ENCODE measurements around the gene CASK. TPM values are rescaled to one million over a fixed set of nuclear protein-coding genes. Genes with fewer than 3 reads are reported as not detected.
"Not testable (repeated sequence)": the region's sequence is repeated elsewhere in the genome, so short reads cannot be mapped to it uniquely, and the experiment has no call there.

Gene CASK
- total and polyA plus RNA-seq, 8 donors = 4.7 to 42.5 (median 22.9) TPM

- Histone ChIP-seq H3K27ac (no peak overlapping the region), H3K4me1 (peaks cover 0 to 4% (median 0%) of the 10 kb centered on the region in 3 donors), H3K9me3 (no peaks in the 10 kb centered on the region), H3K4me3 (no peak overlapping the region), H3K36me3 (no peaks in the 10 kb centered on the region), H3K27me3 (peaks cover 0 to 11% (median 0%) of the 10 kb centered on the region in 4 donors)
- FAIRE-seq = peak; percentile 69
- no peak for TF ChIP-seq CTCF (IDR thresholded peaks at IDR 0.05)
- ATAC-seq = no peak
- no peak for DNase-seq
- WGBS, 2 donors = 85 to 87% methylated on average over 2 of the region's 2 CpGs
- intact Hi-C loops (cut with DNase I) = no loop called here
Measured at GRCh38 chrX:41684940-41685339, 238.4 kb downstream of the CASK start.

DNA sequence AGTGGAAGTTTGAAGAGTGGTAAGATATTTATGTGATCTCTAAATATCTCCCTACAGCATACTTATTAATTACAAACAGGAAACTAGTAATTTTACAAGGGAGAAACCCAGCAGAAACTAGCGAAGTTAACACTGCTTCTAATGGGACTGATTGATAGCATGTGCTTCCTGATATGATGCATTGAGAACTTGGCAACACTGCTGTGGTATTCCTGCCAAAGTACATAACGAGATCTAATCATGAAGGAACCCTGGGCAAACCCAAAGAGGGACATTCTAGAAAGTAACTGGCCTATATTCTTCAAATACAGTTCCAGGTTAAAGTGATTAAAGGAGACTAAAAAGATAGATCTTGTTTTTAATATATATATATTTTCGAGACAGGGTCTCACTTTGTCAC is 239.2 kb downstream of the CASK start:
- TF ChIP-seq CTCF (IDR thresholded peaks at IDR 0.05) = no peak
- H3K9me3 ChIP-seq = no peaks in the 10 kb centered on the region
- H3K27ac ChIP-seq = no peak overlapping the region
- H3K27me3 ChIP-seq = peaks cover 0 to 6% (median under 1%) of the 10 kb centered on the region in 4 donors
- peak in 3 of 6 donors; percentile 25 to 48 (median 43) for DNase-seq
- WGBS, 2 donors = 14 to 15% methylated on average over 3 of the region's 3 CpGs
- ATAC-seq = peak; percentile 83 to 97 (median 92)
- no peak for FAIRE-seq
- no peak overlapping the region for H3K4me3 ChIP-seq
- H3K4me1 ChIP-seq = peaks cover 0 to 4% (median 0%) of the 10 kb centered on the region in 3 donors
- no peaks in the 10 kb centered on the region for H3K36me3 ChIP-seq
- intact Hi-C loops (cut with DNase I) = no loop called here

GRCh38 chrX:41677183-41678060 is 245.9 kb downstream of the CASK start:
- no peak for FAIRE-seq

DNA sequence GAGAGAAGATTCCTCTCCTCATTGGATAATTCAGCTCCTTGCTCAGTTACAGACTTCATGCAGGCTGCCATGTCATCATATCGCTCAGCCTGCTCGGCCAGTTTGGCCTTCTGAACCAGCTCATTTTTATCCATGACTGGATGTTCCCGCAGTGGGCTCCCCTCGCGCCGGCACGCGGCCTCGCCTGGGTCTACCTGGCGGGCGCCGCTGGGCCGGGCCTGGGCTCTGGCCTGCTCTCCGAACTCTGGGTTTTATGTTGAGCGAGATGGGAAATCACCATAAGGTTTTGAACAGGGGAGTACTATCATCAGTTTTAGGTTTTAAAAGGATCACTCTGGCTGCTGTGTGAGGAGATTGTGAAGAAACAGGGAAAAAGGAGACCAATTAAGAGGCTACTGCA is 247.0 kb downstream of the CASK start:
- H3K9me3 ChIP-seq; FAIRE-seq; H3K4me1 ChIP-seq; H3K4me3 ChIP-seq; H3K27ac ChIP-seq; intact Hi-C loops (cut with DNase I); H3K27me3 ChIP-seq; H3K36me3 ChIP-seq; ATAC-seq; DNase-seq: not testable (repeated sequence)
- WGBS, 2 donors = 86 to 98% methylated on average over 15 of the region's 15 CpGs

More at GRCh38 chrX:41677183-41678060, 245.9 kb downstream of the CASK start:
- WGBS, 2 donors = 60 to 78% methylated on average over 6 of the region's 6 CpGs
- H3K27ac ChIP-seq = no peak overlapping the region
- ATAC-seq = no peak
- H3K4me1 ChIP-seq = no peaks in the 10 kb centered on the region
- intact Hi-C loops (cut with DNase I) = no loop called here
- no peak for DNase-seq
- no peaks in the 10 kb centered on the region for H3K36me3 ChIP-seq
- TF ChIP-seq CTCF (IDR thresholded peaks at IDR 0.05) = no peak
- H3K27me3 ChIP-seq = peaks cover 0 to 3% (median 0%) of the 10 kb centered on the region in 4 donors
- H3K9me3 ChIP-seq = no peaks in the 10 kb centered on the region
- no peak overlapping the region for H3K4me3 ChIP-seq

DNA sequence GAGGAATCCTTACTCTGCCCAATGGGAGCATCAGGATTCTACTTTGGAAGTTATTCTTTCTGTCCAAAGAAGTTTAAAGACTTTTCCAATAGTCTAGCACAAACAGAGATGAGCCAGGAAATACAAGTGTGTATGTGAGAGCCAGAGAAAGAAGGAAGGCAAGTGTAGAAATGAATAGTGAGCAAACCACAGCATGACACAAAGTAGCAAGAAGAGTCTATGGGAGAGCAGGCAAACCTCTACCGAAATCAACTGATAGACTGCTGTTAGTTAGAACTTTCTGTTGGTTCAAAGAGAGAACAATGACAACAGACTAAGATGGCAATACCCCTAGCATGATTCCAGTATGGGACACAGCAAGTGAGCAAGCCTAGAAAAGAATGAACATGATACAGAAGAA is 250.7 kb downstream of the CASK start:
- TF ChIP-seq CTCF (IDR thresholded peaks at IDR 0.05) = no peak
- no peaks in the 10 kb centered on the region for H3K4me1 ChIP-seq
- no peak for FAIRE-seq
- H3K9me3 ChIP-seq = no peaks in the 10 kb centered on the region
- no peak overlapping the region for H3K4me3 ChIP-seq
- 54 to 93% methylated on average over 1 of the region's 1 CpG for WGBS, 2 donors
- no peak overlapping the region for H3K27ac ChIP-seq
- DNase-seq = no peak
- no peaks in the 10 kb centered on the region for H3K36me3 ChIP-seq
- no peak for ATAC-seq
- no peaks in the 10 kb centered on the region for H3K27me3 ChIP-seq
- intact Hi-C loops (cut with DNase I) = no loop called here
